OCI-LY7 (cell line): ENCODE data around the gene LRG1. TPM values are rescaled to one million over a fixed set of nuclear protein-coding genes. Genes with fewer than 3 reads are reported as not detected.
A peak's percentile ranks its signal among the peaks of the same experiment; 100 is the strongest.

Experiments
- BruUV-seq: library from RNA; stranded (reverse); fragments of 400-500 nt; replicated peaks from 2 replicates; lab custom pipeline; 2021; lab: Mats Ljungman, UMichigan
- CTCF ChIA-PET: fragments of 300-600 bp; sonication (Branson Sonifier 250); formaldehyde crosslinking; loops from one replicate; lab custom pipeline; 2022; ENCODE audit warnings: antibody characterized with exemption; ENCODE audit not compliant: unreplicated experiment; lab: Charles Lee
- POLR2A ChIA-PET: fragments of 300-600 bp; sonication (Branson Sonifier 250); formaldehyde crosslinking; loops from one replicate; lab custom pipeline; 2022; ENCODE audit warnings: antibody characterized with exemption; lab: Charles Lee
- DNase-seq: peaks from one replicate; pipeline ENCODE4 v3.0.0-alpha.2; 2015; ENCODE audit warnings: low spot score
- H2AFZ ChIP-seq: fragments of 200-600 bp; sonication (generic), shearing (Covaris generic); 2 replicates; pipeline ENCODE4 v1.6.1; 2014; ENCODE audit warnings: mild to moderate bottlenecking, antibody characterized with exemption, low read length, moderate library complexity
- H3K27ac ChIP-seq: fragments of 200-600 bp; sonication (generic); 2 replicates; pipeline ENCODE4 v1.5.1; 2014; ENCODE audit warnings: mixed run types, low read depth, mild to moderate bottlenecking, moderate library complexity, low read length, inconsistent platforms; ENCODE audit not compliant: poor library complexity, severe bottlenecking
- H3K36me3 ChIP-seq: fragments of 200-600 bp; sonication (generic); 2 replicates; pipeline ENCODE4 v1.6.1; 2014; ENCODE audit warnings: mild to moderate bottlenecking, antibody characterized with exemption, low read length, moderate library complexity, mixed read lengths; ENCODE audit not compliant: insufficient read depth
- H3K4me1 ChIP-seq: fragments of 200-600 bp; sonication (generic); 2 replicates; pipeline ENCODE4 v1.5.1; 2014; ENCODE audit warnings: mild to moderate bottlenecking, low read length; ENCODE audit not compliant: insufficient read depth, poor library complexity, severe bottlenecking
- H3K4me2 ChIP-seq: fragments of 200-600 bp; sonication (generic); 2 replicates; pipeline ENCODE4 v1.6.1; 2014; ENCODE audit warnings: mild to moderate bottlenecking, low read length
- H3K4me3 ChIP-seq: fragments of 200-600 bp; sonication (generic); 2 replicates; pipeline ENCODE4 v1.5.1; 2014; ENCODE audit warnings: mild to moderate bottlenecking, low read depth, low read length; ENCODE audit not compliant: poor library complexity, severe bottlenecking
- H3K79me2 ChIP-seq: fragments of 200-600 bp; sonication (generic); 2 replicates; pipeline ENCODE4 v1.6.1; 2016; ENCODE audit warnings: low read depth, mild to moderate bottlenecking, low read length, moderate library complexity, mixed read lengths; ENCODE audit not compliant: insufficient read depth
- H3K9me2 ChIP-seq: fragments of 200-600 bp; sonication (generic); 2 replicates; pipeline ENCODE4 v1.6.1; 2016; ENCODE audit warnings: mild to moderate bottlenecking, low read length, mixed read lengths; ENCODE audit not compliant: insufficient read depth
- H3K9me3 ChIP-seq: fragments of 200-600 bp; sonication (generic); 2 replicates; pipeline ENCODE4 v1.6.1; 2014; ENCODE audit warnings: mild to moderate bottlenecking, mixed run types, low read length, mixed read lengths
- H4K20me1 ChIP-seq: fragments of 200-600 bp; sonication (generic); 2 replicates; pipeline ENCODE4 v1.6.1; 2014; ENCODE audit warnings: mild to moderate bottlenecking, antibody characterized with exemption, low read length, moderate library complexity, mixed read lengths; ENCODE audit not compliant: insufficient read depth
- CTCF ChIP-seq: fragments of 200-600 bp; sonication (generic); conservative IDR thresholded peaks from 2 replicates; pipeline ENCODE4 v1.5.1; 2014; ENCODE audit warnings: mild to moderate bottlenecking, antibody characterized with exemption, low read length, moderate library complexity, mixed read lengths
- EZH2phosphoT487 ChIP-seq: fragments of 200-600 bp; sonication (generic); IDR thresholded peaks from 2 replicates; pipeline ENCODE4 v1.6.1; 2018; ENCODE audit warnings: low read depth, borderline replicate concordance, mild to moderate bottlenecking, mixed run types, antibody characterized with exemption, low read length, moderate library complexity, mixed read lengths
- intact Hi-C: fragments of 100-400 bp; cut with micrococcal nuclease; formaldehyde crosslinking; loops from one replicate; pipeline ENCODE4 v1.10.0; 2022; ENCODE audit not compliant: unreplicated experiment
- total RNA-seq, 2 experiments: library from RNA; depleted of rRNA in 1 of 2; stranded (reverse); fragments of >200 nt in 1 of 2; shearing (Covaris generic) in 1 of 2; gene quantifications; 2 replicates each; pipeline ENCODE4 v1.2.3, GENCODE V29; 2014 to 2022

The LRG1 gene
- total RNA-seq, 2 experiments from 2014 or later, result 1.6 to 1.9 TPM

DNA sequence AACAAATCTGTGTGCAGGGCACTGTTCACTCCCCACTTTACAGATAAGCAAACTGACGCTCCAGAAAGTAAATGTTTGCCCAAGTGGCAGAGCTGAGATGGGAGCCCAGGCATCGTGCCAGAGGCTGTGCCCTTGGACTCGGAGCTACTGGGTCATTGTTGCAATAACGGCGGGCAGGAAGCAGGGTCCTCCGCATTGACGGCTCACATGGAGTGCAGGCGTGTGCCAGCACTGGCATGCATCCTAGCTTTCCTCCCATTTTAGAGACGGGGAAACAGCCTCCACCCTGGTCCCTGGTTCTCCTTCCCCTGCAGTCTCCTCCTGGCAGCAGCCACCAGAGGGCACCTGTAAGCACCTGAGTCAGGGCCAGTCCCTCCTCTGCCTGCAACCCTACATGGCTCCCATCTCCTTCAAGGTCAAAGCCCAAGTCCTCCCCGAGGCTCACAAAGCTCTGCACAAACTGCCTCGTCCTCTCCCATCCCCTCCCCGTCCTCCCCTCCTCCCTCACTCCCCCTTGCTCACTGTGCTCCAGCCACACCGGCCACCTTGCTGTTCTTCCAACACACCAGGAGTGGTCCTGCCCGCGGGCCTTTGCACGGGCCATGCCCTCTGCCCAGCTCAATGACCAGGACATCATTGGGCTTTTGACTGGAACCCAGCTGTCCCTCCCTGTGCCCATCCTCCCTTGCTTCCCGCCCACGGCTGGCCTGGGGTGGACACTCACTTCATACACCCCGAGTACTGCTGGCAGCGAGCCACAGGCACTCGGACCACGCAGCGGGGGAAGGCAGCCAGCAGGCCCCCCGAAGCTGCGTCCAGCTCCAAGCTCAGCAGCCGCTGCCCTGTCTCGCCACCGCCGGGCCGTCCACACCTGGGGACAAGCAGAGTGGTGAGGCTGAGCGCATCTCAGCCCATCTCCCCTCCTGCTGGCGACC is 7.7 kb upstream of the LRG1 start:
- H3K79me2 ChIP-seq, result no peaks in the 10 kb centered on the region
- no peak overlapping the region for H3K4me3 ChIP-seq
- no TSS peak for BruUV-seq
- no peaks in the 10 kb centered on the region for H4K20me1 ChIP-seq
- DNase-seq, result peak; percentile 28
- H3K4me2 ChIP-seq, result no peak overlapping the region
- H2AFZ ChIP-seq, result no peak overlapping the region
- POLR2A ChIA-PET, result no interaction called here
- CTCF ChIA-PET, result interaction anchor here (0.7 kb wide), 1 partner anchor 18 kb away, joined by 3 read pairs; no protein-coding TSS in a partner anchor
- no peaks in the 10 kb centered on the region for H3K9me2 ChIP-seq
- TF ChIP-seq EZH2phosphoT487 (no peak), CTCF (peak; percentile 67)
- no peak overlapping the region for H3K27ac ChIP-seq
- intact Hi-C loops, result no loop called here
- no peaks in the 10 kb centered on the region for H3K9me3 ChIP-seq
- no peaks in the 10 kb centered on the region for H3K4me1 ChIP-seq
- H3K36me3 ChIP-seq, result no peaks in the 10 kb centered on the region

- intact Hi-C loops, result no loop called here
- Histone ChIP-seq H4K20me1 (no peaks in the 10 kb centered on the region), H3K4me2 (no peak overlapping the region), H3K4me3 (no peak overlapping the region), H3K4me1 (peaks cover 9% of the 10 kb centered on the region), H3K9me3 (peaks cover 4% of the 10 kb centered on the region; the same call in 1 of the 2 replicates), H3K79me2 (no peaks in the 10 kb centered on the region), H3K9me2 (no peaks in the 10 kb centered on the region), H3K27ac (no peak overlapping the region), H3K36me3 (no peaks in the 10 kb centered on the region), H2AFZ (no peak overlapping the region)
- BruUV-seq, result no TSS peak
- CTCF ChIA-PET, result no interaction called here
- POLR2A ChIA-PET, result interaction anchor here (1.3 kb wide), 1 partner anchor 8 kb away, joined by 3 read pairs; the partner anchor contains the start of gene PLIN5
- TF ChIP-seq EZH2phosphoT487 (no peak), CTCF (no peak)
- no peak for DNase-seq
Measured at GRCh38 chr19:4543842-4544647, 4.2 kb upstream of the LRG1 start.
